ENCODE data around the gene SH3RF3. TPM values are rescaled to one million over a fixed set of nuclear protein-coding genes. Genes with fewer than 3 reads are reported as not detected.

SH3RF3 gene
- total RNA-seq, 4 donors from 2014 or later: 5.3 to 10.0 (median 8.0) TPM

- no peak for TF ChIP-seq CTCF (IDR thresholded peaks at IDR 0.05; ENCODE audit: low read depth)
These were observed 400.8 kb downstream of the SH3RF3 start for GRCh38 chr2:109529532-109530449.

- TF ChIP-seq CTCF (IDR thresholded peaks at IDR 0.05; ENCODE audit: low read depth): no peak
These were observed 401.7 kb downstream of the SH3RF3 start for GRCh38 chr2:109530712-109531111.

GRCh38 chr2:109531221-109531620 lies 402.2 kb downstream of the SH3RF3 start:
- TF ChIP-seq CTCF (IDR thresholded peaks at IDR 0.05; ENCODE audit: low read depth): no peak

- TF ChIP-seq CTCF (IDR thresholded peaks at IDR 0.05; ENCODE audit: low read depth): no peak
These were observed 403.1 kb downstream of the SH3RF3 start for GRCh38 chr2:109531896-109532727.

- TF ChIP-seq CTCF (IDR thresholded peaks at IDR 0.05; ENCODE audit: low read depth): no peak
These were observed 403.7 kb downstream of the SH3RF3 start for GRCh38 chr2:109532728-109533076.

GRCh38 chr2:109533823-109534222 lies 404.8 kb downstream of the SH3RF3 start:
- TF ChIP-seq CTCF (IDR thresholded peaks at IDR 0.05; ENCODE audit: low read depth): no peak
